OCI-M1 (cell line): Measurements from ENCODE around the gene RALGAPB.
"Not testable (repeated sequence)": the region's sequence is repeated elsewhere in the genome, so short reads cannot be mapped to it uniquely, and the experiment has no call there.

ENCODE experiments used
- DNase-seq: peaks from one replicate; lab custom pipeline; 2025; lab: John Stamatoyannopoulos, UW

Gene RALGAPB

GRCh38 chr20:38472513-38473366, at the start of gene RALGAPB:
TSS of gene RALGAPB (plus strand) at chr20:38472843. CDS start at chr20:38488433, 15,590 bp downstream.
- DNase-seq: peak; percentile 99

- no peak for DNase-seq
These were observed 49.1 kb upstream of the RALGAPB start for GRCh38 chr20:38423541-38423940.

GRCh38 chr20:38424401-38424800, 48.2 kb upstream of the RALGAPB start:
- no peak for DNase-seq

- DNase-seq: no peak
These were observed 46.4 kb upstream of the RALGAPB start for GRCh38 chr20:38426006-38426897.

- DNase-seq: no peak
These were observed 45.0 kb upstream of the RALGAPB start for GRCh38 chr20:38427655-38428023.

GRCh38 chr20:38428800-38429199, 43.8 kb upstream of the RALGAPB start:
- DNase-seq: no peak

- no peak for DNase-seq
These were observed 43.3 kb upstream of the RALGAPB start for GRCh38 chr20:38429301-38429700.

GRCh38 chr20:38430679-38431325, 41.8 kb upstream of the RALGAPB start:
- DNase-seq: no peak

GRCh38 chr20:38432292-38432691, 40.4 kb upstream of the RALGAPB start:
- no peak for DNase-seq

- not testable (repeated sequence) for DNase-seq
These were observed 39.8 kb upstream of the RALGAPB start for GRCh38 chr20:38432870-38433269.

GRCh38 chr20:38433304-38433972, 39.2 kb upstream of the RALGAPB start:
- no peak for DNase-seq

GRCh38 chr20:38434301-38434741, 38.3 kb upstream of the RALGAPB start:
- DNase-seq: peak; percentile 46

GRCh38 chr20:38434770-38435554, 37.7 kb upstream of the RALGAPB start, which contains the start of gene SNHG17:
TSS of gene SNHG17 (minus strand) at chr20:38435328.
- DNase-seq: peak; percentile 95

GRCh38 chr20:38435555-38435939, 37.1 kb upstream of the RALGAPB start:
- DNase-seq: no peak

- DNase-seq: no peak
These were observed 34.8 kb upstream of the RALGAPB start for GRCh38 chr20:38437796-38438195.

GRCh38 chr20:38441110-38441509, 31.5 kb upstream of the RALGAPB start:
- DNase-seq: not testable (repeated sequence)

GRCh38 chr20:38441916-38442315, 30.7 kb upstream of the RALGAPB start:
- DNase-seq: no peak

GRCh38 chr20:38445381-38445796, 27.3 kb upstream of the RALGAPB start:
- DNase-seq: no peak

- DNase-seq: no peak
These were observed 26.7 kb upstream of the RALGAPB start for GRCh38 chr20:38445901-38446425.

- peak; percentile 95 for DNase-seq
These were observed 26.0 kb upstream of the RALGAPB start for GRCh38 chr20:38446441-38447209.
